CD4-positive, alpha-beta T cell treated with Interleukin-15 for 1 hour (primary cell): Measurements from ENCODE around the gene RBM17.
A peak's percentile ranks its signal among the peaks of the same experiment; 100 is the strongest.
"Not testable (repeated sequence)": the region's sequence is repeated elsewhere in the genome, so short reads cannot be mapped to it uniquely, and the experiment has no call there.

Experiments used
- DNase-seq: peaks from one replicate; pipeline ENCODE4 v3.0.0-alpha.2; 2020

The RBM17 gene

GRCh38 chr10:6163364-6164270 is 74.8 kb downstream of the RBM17 start:
- DNase-seq: peak; percentile 93

GRCh38 chr10:6164271-6165095 is 75.6 kb downstream of the RBM17 start:
- no peak for DNase-seq

GRCh38 chr10:6165221-6165725 is 76.4 kb downstream of the RBM17 start:
- no peak for DNase-seq

GRCh38 chr10:6165933-6166332 is 77.1 kb downstream of the RBM17 start:
- DNase-seq: not testable (repeated sequence)
